ENCODE results near the gene PLD5.

Gene PLD5

DNA sequence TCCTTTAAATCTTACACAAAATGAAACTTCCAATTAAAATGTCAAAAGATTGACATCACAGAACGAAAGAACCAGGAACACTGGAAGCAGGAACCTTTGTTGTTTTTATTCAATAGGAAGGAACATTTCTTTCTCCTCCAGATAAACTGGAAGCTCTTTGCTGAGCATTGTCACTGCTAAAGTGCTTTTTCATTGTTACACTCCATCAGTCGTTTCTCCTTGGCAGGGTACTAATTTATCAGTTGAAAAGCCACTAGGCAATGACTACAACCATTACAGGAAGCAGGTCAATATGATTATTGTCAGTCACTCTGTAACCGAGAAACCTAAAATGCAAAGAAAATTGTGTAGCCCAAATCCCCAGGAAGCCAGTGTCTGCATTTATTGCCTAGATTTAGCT lies 362.4 kb downstream of the PLD5 start:
- H3K9me2 ChIP-seq (replicated peaks; ENCODE audit: control insufficient read depth, low read length), result no peaks in the 10 kb centered on the region
- no peak overlapping the region for H3K4me2 ChIP-seq (ENCODE audit: low read length)
- H3K36me3 ChIP-seq (ENCODE audit: control insufficient read depth, low read length), result no peaks in the 10 kb centered on the region
- no peaks in the 10 kb centered on the region for H3K27me3 ChIP-seq (ENCODE audit: control insufficient read depth, low read length)
- no peaks in the 10 kb centered on the region for H3K9me3 ChIP-seq (ENCODE audit: control insufficient read depth, insufficient read depth, low read length)
- H3K79me2 ChIP-seq (ENCODE audit: control insufficient read depth, low read length), result no peaks in the 10 kb centered on the region
- no peak overlapping the region for H3K4me3 ChIP-seq (ENCODE audit: low read length)
- no peaks in the 10 kb centered on the region for H3F3A ChIP-seq (ENCODE audit: control insufficient read depth, insufficient read depth)
- H3K4me1 ChIP-seq (ENCODE audit: control insufficient read depth, low read length), result no peaks in the 10 kb centered on the region
- no peaks in the 10 kb centered on the region for H4K20me1 ChIP-seq (ENCODE audit: control insufficient read depth, insufficient read depth, low read depth, low read length)
- TF ChIP-seq EZH2phosphoT487 (IDR thresholded peaks at IDR 0.05; ENCODE audit: borderline replicate concordance, low read length), result no peak
- TF ChIP-seq CTCF (IDR thresholded peaks at IDR 0.05; ENCODE audit: low read depth, low read length, poor library complexity, severe bottlenecking), result no peak
- H3K27ac ChIP-seq (ENCODE audit: low read depth, low read length), result no peak overlapping the region

- no peaks in the 10 kb centered on the region for H4K20me1 ChIP-seq (ENCODE audit: control insufficient read depth, insufficient read depth, low read depth, low read length)
- H3K4me3 ChIP-seq (ENCODE audit: low read length), result no peak overlapping the region
- H3K9me2 ChIP-seq (replicated peaks; ENCODE audit: control insufficient read depth, low read length), result no peaks in the 10 kb centered on the region
- H3F3A ChIP-seq (ENCODE audit: control insufficient read depth, insufficient read depth), result no peaks in the 10 kb centered on the region
- H3K9me3 ChIP-seq (ENCODE audit: control insufficient read depth, insufficient read depth, low read length), result no peaks in the 10 kb centered on the region
- H3K4me2 ChIP-seq (ENCODE audit: low read length), result no peak overlapping the region
- H3K79me2 ChIP-seq (ENCODE audit: control insufficient read depth, low read length), result no peaks in the 10 kb centered on the region
- no peaks in the 10 kb centered on the region for H3K4me1 ChIP-seq (ENCODE audit: control insufficient read depth, low read length)
- TF ChIP-seq CTCF (IDR thresholded peaks at IDR 0.05; ENCODE audit: low read depth, low read length, poor library complexity, severe bottlenecking), result no peak
- no peak for TF ChIP-seq EZH2phosphoT487 (IDR thresholded peaks at IDR 0.05; ENCODE audit: borderline replicate concordance, low read length)
- no peaks in the 10 kb centered on the region for H3K27me3 ChIP-seq (ENCODE audit: control insufficient read depth, low read length)
- H3K27ac ChIP-seq (ENCODE audit: low read depth, low read length), result no peak overlapping the region
- H3K36me3 ChIP-seq (ENCODE audit: control insufficient read depth, low read length), result no peaks in the 10 kb centered on the region
These were observed 377.2 kb downstream of the PLD5 start for GRCh38 chr1:242147096-242147976.

- Histone ChIP-seq H3K4me1 (ENCODE audit: control insufficient read depth, low read length) (no peaks in the 10 kb centered on the region), H3K9me2 (replicated peaks; ENCODE audit: control insufficient read depth, low read length) (no peaks in the 10 kb centered on the region), H3K27ac (ENCODE audit: low read depth, low read length) (no peak overlapping the region), H3K4me2 (ENCODE audit: low read length) (no peak overlapping the region), H3K27me3 (ENCODE audit: control insufficient read depth, low read length) (no peaks in the 10 kb centered on the region), H3K36me3 (ENCODE audit: control insufficient read depth, low read length) (no peaks in the 10 kb centered on the region), H4K20me1 (ENCODE audit: control insufficient read depth, insufficient read depth, low read depth, low read length) (no peaks in the 10 kb centered on the region), H3K9me3 (ENCODE audit: control insufficient read depth, insufficient read depth, low read length) (no peaks in the 10 kb centered on the region), H3F3A (ENCODE audit: control insufficient read depth, insufficient read depth) (no peaks in the 10 kb centered on the region), H3K4me3 (ENCODE audit: low read length) (no peak overlapping the region), H3K79me2 (ENCODE audit: control insufficient read depth, low read length) (no peaks in the 10 kb centered on the region)
- no peak for TF ChIP-seq EZH2phosphoT487 (IDR thresholded peaks at IDR 0.05; ENCODE audit: borderline replicate concordance, low read length)
- TF ChIP-seq CTCF (IDR thresholded peaks at IDR 0.05; ENCODE audit: low read depth, low read length, poor library complexity, severe bottlenecking), result no peak
These were observed 377.8 kb downstream of the PLD5 start for GRCh38 chr1:242146652-242147051.

All from DOHH2 (cell line).